Measurements from ENCODE around the gene AFF2. TPM values are rescaled to one million over a fixed set of nuclear protein-coding genes. Genes with fewer than 3 reads are reported as not detected.

AFF2 gene
- total RNA-seq, 1 donor from 2014 or later = 3.1 TPM

- no peak for DNase-seq
Measured at GRCh38 chrX:149010853-149011224, 510.4 kb downstream of the AFF2 start.

GRCh38 chrX:149013081-149013480 is 512.7 kb downstream of the AFF2 start:
- no peak for DNase-seq

- DNase-seq = no peak
Measured at GRCh38 chrX:149021159-149021558, 520.7 kb downstream of the AFF2 start.

- no peak for DNase-seq
Measured at GRCh38 chrX:149022485-149022884, 522.1 kb downstream of the AFF2 start.

GRCh38 chrX:149032449-149032848 is 532.0 kb downstream of the AFF2 start:
- no peak for DNase-seq

- DNase-seq = peak; percentile 24
Measured at GRCh38 chrX:149036086-149036485, 535.7 kb downstream of the AFF2 start.

- no peak for DNase-seq
Measured at GRCh38 chrX:149037281-149037870, 537.0 kb downstream of the AFF2 start.

- no peak for DNase-seq
Measured at GRCh38 chrX:149039057-149039456, 538.6 kb downstream of the AFF2 start.

GRCh38 chrX:149040873-149041535 is 540.6 kb downstream of the AFF2 start:
- DNase-seq = no peak

- DNase-seq = no peak
Measured at GRCh38 chrX:149043401-149043800, 543.0 kb downstream of the AFF2 start.

- no peak for DNase-seq
Measured at GRCh38 chrX:149044471-149044870, 544.1 kb downstream of the AFF2 start.

- no peak for DNase-seq
Measured at GRCh38 chrX:149045645-149046210, 545.3 kb downstream of the AFF2 start.

Small RNA genes lying within 50 kb of the gene (small RNA-seq; reads per million reads assigned to genes)
- not detected for gene RN7SKP267 (ENCODE audit: low replicate concordance)

All from tongue (tissue), 3 donors.